ENCODE data around the gene TADA3. TPM values are rescaled to one million over a fixed set of nuclear protein-coding genes. Genes with fewer than 3 reads are reported as not detected.

TADA3 gene
- total RNA-seq, 2 experiments from 2014 or later = 51.6 to 58.5 TPM

- H3K4me1 ChIP-seq (ENCODE audit: insufficient read depth, low read length, poor library complexity, severe bottlenecking) = peaks cover 47% of the 10 kb centered on the region
- H3K4me3 ChIP-seq (ENCODE audit: low read depth, low read length, poor library complexity, severe bottlenecking) = peak overlapping the region; percentile 96
- H3K4me2 ChIP-seq (ENCODE audit: low read length) = peak overlapping the region; percentile 97
- peaks cover 66% of the 10 kb centered on the region for H3K36me3 ChIP-seq (ENCODE audit: insufficient read depth, low read length)
- ChIA-PET CTCF (ENCODE audit: unreplicated experiment) (interaction anchor here (0.5 kb wide), 1 partner anchor 46 kb away, joined by 3 read pairs; no protein-coding TSS in a partner anchor), POLR2A (interaction anchor here (0.5 to 2.4 kb wide), 13 partner anchors 11 to 430 kb away, joined by 3 to 17 read pairs (median 3); partner anchors contain the start of genes BRPF1, JAGN1 and OGG1)
- no peak overlapping the region; the same call in 1 of the 2 replicates for H2AFZ ChIP-seq (ENCODE audit: low read length)
- no peaks in the 10 kb centered on the region for H3K9me2 ChIP-seq (ENCODE audit: insufficient read depth, low read length)
- no peak for TF ChIP-seq EZH2phosphoT487 (IDR thresholded peaks at IDR 0.05; ENCODE audit: borderline replicate concordance, low read depth, low read length)
- TF ChIP-seq, protein P1, sequence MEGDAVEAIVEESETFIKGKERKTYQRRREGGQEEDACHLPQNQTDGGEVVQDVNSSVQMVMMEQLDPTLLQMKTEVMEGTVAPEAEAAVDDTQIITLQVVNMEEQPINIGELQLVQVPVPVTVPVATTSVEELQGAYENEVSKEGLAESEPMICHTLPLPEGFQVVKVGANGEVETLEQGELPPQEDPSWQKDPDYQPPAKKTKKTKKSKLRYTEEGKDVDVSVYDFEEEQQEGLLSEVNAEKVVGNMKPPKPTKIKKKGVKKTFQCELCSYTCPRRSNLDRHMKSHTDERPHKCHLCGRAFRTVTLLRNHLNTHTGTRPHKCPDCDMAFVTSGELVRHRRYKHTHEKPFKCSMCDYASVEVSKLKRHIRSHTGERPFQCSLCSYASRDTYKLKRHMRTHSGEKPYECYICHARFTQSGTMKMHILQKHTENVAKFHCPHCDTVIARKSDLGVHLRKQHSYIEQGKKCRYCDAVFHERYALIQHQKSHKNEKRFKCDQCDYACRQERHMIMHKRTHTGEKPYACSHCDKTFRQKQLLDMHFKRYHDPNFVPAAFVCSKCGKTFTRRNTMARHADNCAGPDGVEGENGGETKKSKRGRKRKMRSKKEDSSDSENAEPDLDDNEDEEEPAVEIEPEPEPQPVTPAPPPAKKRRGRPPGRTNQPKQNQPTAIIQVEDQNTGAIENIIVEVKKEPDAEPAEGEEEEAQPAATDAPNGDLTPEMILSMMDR (conservative IDR thresholded peaks at IDR 0.05; ENCODE audit: low read length) = no peak
- peaks cover 66% of the 10 kb centered on the region for H3K79me2 ChIP-seq (ENCODE audit: insufficient read depth, low read depth, low read length)
- BruUV-seq (replicated peaks) = TSS peak; percentile 62
- H3K27ac ChIP-seq (ENCODE audit: low read depth, low read length, poor library complexity, severe bottlenecking) = peak overlapping the region; percentile 72
- intact Hi-C loops (cut with micrococcal nuclease; ENCODE audit: unreplicated experiment) = loop anchor here (2.0 to 5.0 kb wide), 3 partner anchors 62 to 396 kb away; partner anchors contain the start of genes BRPF1, CRELD1 and SETD5
- DNase-seq (ENCODE audit: low spot score) = peak; percentile 57
- H4K20me1 ChIP-seq (ENCODE audit: insufficient read depth, low read length) = peaks cover 10% of the 10 kb centered on the region; the same call in 1 of the 2 replicates
- H3K9me3 ChIP-seq (ENCODE audit: low read length) = no peaks in the 10 kb centered on the region
Measured at GRCh38 chr3:9793161-9793781, 998 bp upstream of the TADA3 start.

DNA sequence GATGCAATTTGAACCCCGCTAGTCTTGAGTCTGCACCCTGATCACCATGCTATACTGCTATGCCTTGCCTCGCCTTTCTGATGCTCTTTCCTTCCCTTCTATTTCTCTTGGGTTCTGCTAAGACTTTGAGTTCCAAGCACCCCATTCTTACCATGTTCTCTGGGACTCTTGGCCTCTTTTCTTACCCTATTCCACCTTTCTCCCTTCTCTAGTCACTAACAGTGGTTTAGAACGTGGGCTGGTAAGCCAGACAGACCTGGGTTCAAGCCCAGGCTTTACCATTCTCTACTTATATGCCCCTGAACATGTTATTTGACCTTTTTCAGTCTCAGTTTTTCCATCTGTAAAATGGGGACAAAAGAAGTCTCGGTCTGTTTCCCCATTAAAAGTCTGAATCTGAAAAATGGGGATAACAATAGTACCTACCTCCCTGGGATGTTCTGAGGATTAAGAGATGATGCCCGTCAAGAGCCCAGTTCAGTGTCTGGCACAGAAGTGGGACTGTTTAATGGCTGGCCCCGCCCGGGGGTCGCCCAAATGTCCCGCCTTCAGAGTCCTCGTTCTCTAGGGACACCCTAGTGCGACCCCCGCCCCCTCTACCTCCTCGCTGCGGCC is 376 bp downstream of the TADA3 start:
- Histone ChIP-seq H4K20me1 (ENCODE audit: insufficient read depth, low read length) (peaks cover 10% of the 10 kb centered on the region; the same call in 1 of the 2 replicates), H3K36me3 (ENCODE audit: insufficient read depth, low read length) (peaks cover 63% of the 10 kb centered on the region), H3K4me1 (ENCODE audit: insufficient read depth, low read length, poor library complexity, severe bottlenecking) (peaks cover 47% of the 10 kb centered on the region), H3K9me2 (ENCODE audit: insufficient read depth, low read length) (no peaks in the 10 kb centered on the region), H3K79me2 (ENCODE audit: insufficient read depth, low read depth, low read length) (peaks cover 53% of the 10 kb centered on the region), H3K9me3 (ENCODE audit: low read length) (no peaks in the 10 kb centered on the region), H2AFZ (ENCODE audit: low read length) (peak overlapping the region; percentile 22; the same call in 1 of the 2 replicates), H3K4me3 (ENCODE audit: low read depth, low read length, poor library complexity, severe bottlenecking) (peak overlapping the region; percentile 96), H3K4me2 (ENCODE audit: low read length) (peak overlapping the region; percentile 97), H3K27ac (ENCODE audit: low read depth, low read length, poor library complexity, severe bottlenecking) (peak overlapping the region; percentile 72)
- ChIA-PET CTCF (ENCODE audit: unreplicated experiment) (no interaction called here), POLR2A (interaction anchor here (0.6 to 2.4 kb wide), 12 partner anchors 9 to 372 kb away, joined by 3 to 17 read pairs (median 5); partner anchors contain the start of genes BRPF1 and OGG1)
- TF ChIP-seq, protein P1 (conservative IDR thresholded peaks at IDR 0.05; ENCODE audit: low read length) = no peak
- TF ChIP-seq EZH2phosphoT487 (IDR thresholded peaks at IDR 0.05; ENCODE audit: borderline replicate concordance, low read depth, low read length) = no peak
- DNase-seq (ENCODE audit: low spot score) = no peak
- TSS peak; percentile 81 for BruUV-seq (replicated peaks)
- intact Hi-C loops (cut with micrococcal nuclease; ENCODE audit: unreplicated experiment) = loop anchor here (1.0 to 5.0 kb wide), 4 partner anchors 42 to 395 kb away; partner anchors contain the start of genes BRPF1, CRELD1 and SETD5
